ENCODE measurements around the gene HNF4A. TPM values are rescaled to one million over a fixed set of nuclear protein-coding genes. Genes with fewer than 3 reads are reported as not detected.

HNF4A gene
- total RNA-seq, 4 donors from 2014 or later = not detected

DNA sequence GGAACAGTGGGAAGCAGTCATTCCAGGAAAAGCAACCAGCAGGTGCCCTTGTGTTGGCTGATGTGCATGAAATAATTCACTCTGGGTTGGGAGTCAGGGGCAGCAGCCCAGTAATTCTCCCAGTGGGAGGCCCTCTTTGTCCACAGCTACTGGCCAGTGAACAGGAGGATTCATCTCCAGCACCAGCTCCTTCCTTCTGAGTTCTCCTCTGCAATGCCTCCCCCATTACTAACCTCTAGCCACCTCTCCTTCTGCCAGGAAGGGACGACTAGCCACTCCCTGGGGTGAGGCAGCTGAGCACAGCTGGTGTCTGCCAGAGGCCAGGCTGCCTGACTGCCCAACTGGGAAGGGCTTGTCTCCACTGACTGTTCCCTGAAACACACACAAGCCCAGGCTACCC lies 31.2 kb upstream of the HNF4A start:
- TF ChIP-seq CTCF (IDR thresholded peaks at IDR 0.05; ENCODE audit: low read depth) = no peak

DNA sequence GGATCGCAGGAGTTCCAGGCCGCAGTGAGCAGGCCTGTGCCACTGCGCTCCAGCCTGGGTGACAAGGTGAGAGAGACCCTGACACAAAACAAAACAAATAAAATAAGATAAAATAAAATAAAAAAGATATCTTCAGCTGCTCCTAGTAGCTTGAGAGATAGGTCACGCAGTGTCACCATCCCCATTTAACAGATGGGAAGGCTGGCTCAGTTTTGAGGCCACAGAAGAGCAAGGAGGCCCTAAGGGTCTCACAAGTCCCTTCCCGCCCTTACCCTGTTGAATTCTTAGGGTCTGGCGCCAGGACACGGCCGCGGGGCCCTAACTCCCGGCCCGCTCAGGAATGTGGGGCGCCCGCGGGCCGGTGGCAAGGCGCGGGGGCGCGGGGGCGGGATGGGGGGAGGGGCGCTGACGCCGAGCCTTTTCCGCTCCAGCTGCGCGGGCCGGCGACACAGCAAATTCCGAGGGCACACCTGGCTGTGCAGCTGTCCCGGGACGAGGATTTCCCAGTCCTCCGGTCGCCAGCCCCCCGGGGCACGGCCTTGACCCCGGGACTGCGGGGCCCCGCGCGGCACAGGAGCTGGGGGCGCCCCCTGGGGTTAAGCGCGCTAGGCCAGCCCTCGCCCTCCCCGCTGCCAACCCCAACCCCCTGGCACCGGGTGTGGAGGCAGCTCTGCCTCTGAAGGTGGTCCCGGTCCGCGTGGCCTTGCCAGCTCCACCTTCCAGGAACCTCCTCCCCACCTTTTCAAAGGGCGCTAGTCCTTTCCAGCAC lies 28.9 kb upstream of the HNF4A start:
- TF ChIP-seq CTCF (IDR thresholded peaks at IDR 0.05; ENCODE audit: low read depth) = no peak

- no peak for TF ChIP-seq CTCF (IDR thresholded peaks at IDR 0.05; ENCODE audit: low read depth)
Observed at GRCh38 chr20:44328428-44328827, 27.1 kb upstream of the HNF4A start.

GRCh38 chr20:44331201-44331600 lies 24.3 kb upstream of the HNF4A start:
- no peak for TF ChIP-seq CTCF (IDR thresholded peaks at IDR 0.05; ENCODE audit: low read depth)

DNA sequence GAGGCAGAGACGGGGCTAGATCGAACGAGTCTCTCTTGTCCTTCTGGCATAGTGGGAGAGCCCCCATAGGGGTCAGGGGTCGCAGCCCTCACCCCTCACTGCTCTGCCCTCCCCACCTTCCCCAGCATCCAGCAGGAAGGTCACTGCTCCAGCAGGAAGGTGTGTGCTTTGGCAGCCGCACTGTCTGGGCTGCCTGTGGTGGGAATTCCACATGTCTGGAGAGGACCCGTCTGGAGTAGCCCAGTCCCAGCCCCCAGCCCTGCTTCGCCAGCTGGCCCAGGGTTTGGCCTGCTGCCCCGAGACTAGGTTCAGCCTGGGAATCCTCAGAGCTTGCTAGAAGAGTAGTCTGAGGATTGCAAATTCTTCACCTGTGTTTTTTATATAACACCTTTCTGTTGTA lies 21.2 kb upstream of the HNF4A start:
- TF ChIP-seq CTCF (IDR thresholded peaks at IDR 0.05; ENCODE audit: low read depth) = no peak

DNA sequence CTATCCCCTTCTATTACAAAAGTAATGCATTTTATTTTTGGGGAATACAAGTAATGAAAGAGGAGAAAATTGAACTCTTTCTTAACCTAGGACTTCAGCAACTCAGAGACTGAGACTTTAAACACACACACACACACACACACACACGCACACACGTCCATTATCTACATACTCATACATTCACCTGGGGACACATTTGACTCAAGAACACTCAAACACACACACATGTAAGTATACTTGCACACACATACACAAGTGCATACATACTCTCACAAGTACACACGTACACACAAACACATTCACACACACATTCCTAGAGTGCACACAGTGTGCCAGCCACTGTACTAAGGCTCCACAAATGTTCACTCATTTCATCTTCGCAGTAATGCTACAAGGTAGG lies 20.8 kb upstream of the HNF4A start:
- TF ChIP-seq CTCF (IDR thresholded peaks at IDR 0.05; ENCODE audit: low read depth) = no peak

DNA sequence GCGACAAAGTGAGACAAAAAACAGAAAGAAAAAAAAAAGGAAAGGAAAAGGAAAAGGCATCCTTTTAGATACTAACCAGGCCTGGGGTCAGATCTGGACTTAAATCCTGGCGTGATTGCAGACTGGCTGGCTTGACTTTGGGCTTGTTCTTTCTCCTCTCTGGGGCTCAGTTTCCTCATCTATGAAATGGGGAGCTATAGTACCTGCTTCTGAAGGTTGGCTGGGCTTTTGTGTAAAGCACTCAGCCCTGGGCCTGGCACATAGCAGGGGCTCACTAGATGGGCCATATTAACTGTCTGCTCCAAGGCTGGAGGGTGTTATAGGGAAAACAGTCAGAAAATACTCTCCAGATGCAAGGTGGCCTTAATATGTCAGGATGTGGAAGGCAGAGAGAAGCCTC lies 19.8 kb upstream of the HNF4A start:
- TF ChIP-seq CTCF (IDR thresholded peaks at IDR 0.05; ENCODE audit: low read depth) = no peak

All from subcutaneous adipose tissue (tissue), 4 donors.